PC-9 (cell line): Measurements from ENCODE around the gene PDK4. TPM values are rescaled to one million over a fixed set of nuclear protein-coding genes. Genes with fewer than 3 reads are reported as not detected.

ENCODE experiments used
- BruUV-seq: library from RNA; stranded (reverse); fragments of 400-500 nt; replicated peaks from 2 replicates; lab custom pipeline; 2021; lab: Mats Ljungman, UMichigan
- CTCF ChIA-PET: fragments of 300-600 bp; sonication (Branson Sonifier 250); formaldehyde crosslinking; loops from one replicate; lab custom pipeline; 2022; ENCODE audit warnings: antibody characterized with exemption; lab: Charles Lee
- POLR2A ChIA-PET: fragments of 300-600 bp; sonication (Branson Sonifier 250); formaldehyde crosslinking; loops from one replicate; lab custom pipeline; 2022; ENCODE audit warnings: antibody characterized with exemption; ENCODE audit not compliant: unreplicated experiment; lab: Charles Lee
- DNase-seq, 2 experiments: peaks; one replicate each; pipeline versions ENCODE4 v3.0.0 to v3.0.0-alpha.2; 2015 to 2022; ENCODE audit warnings: mixed read lengths in 1 of 2
- H2AFZ ChIP-seq: fragments of 200-600 bp; sonication (generic); 2 replicates; pipeline ENCODE4 v1.8.1; 2017; ENCODE audit warnings: antibody characterized with exemption
- H3F3A ChIP-seq: fragments of 200-600 bp; sonication (generic); 2 replicates; pipeline ENCODE4 v1.8.1; 2017; ENCODE audit warnings: antibody characterized with exemption, mild to moderate bottlenecking, low read depth; ENCODE audit not compliant: insufficient read depth
- H3K27ac ChIP-seq: fragments of 200-600 bp; sonication (generic); 2 replicates; pipeline ENCODE4 v1.6.1; 2016; ENCODE audit warnings: mixed run types
- H3K27me3 ChIP-seq: fragments of 200-600 bp; sonication (generic); 2 replicates; pipeline ENCODE4 v1.6.1; 2016; ENCODE audit warnings: low read depth, mixed run types; ENCODE audit not compliant: insufficient read depth
- H3K36me3 ChIP-seq: fragments of 200-600 bp; sonication (generic); 2 replicates; pipeline ENCODE4 v1.6.1; 2016; ENCODE audit warnings: low read depth, mixed run types
- H3K4me1 ChIP-seq: fragments of 200-600 bp; sonication (generic); replicated peaks from 2 replicates; pipeline ENCODE4 v1.6.1; 2016; ENCODE audit warnings: mixed run types; ENCODE audit not compliant: insufficient read depth
- H3K4me2 ChIP-seq: fragments of 200-600 bp; sonication (generic); 2 replicates; pipeline ENCODE4 v1.6.1; 2017; ENCODE audit warnings: mixed run types
- H3K4me3 ChIP-seq: fragments of 200-600 bp; sonication (generic); 2 replicates; pipeline ENCODE4 v1.6.1; 2016; ENCODE audit warnings: mixed run types
- H3K79me2 ChIP-seq: fragments of 200-600 bp; sonication (generic); 2 replicates; pipeline ENCODE4 v1.6.1; 2017; ENCODE audit warnings: low read depth, mixed run types
- H3K9me2 ChIP-seq: fragments of 200-600 bp; sonication (generic); 2 replicates; pipeline ENCODE4 v1.8.1; 2017; ENCODE audit warnings: mild to moderate bottlenecking; ENCODE audit not compliant: insufficient read depth
- H3K9me3 ChIP-seq: fragments of 200-600 bp; sonication (generic); 2 replicates; pipeline ENCODE4 v1.8.1; 2016; ENCODE audit warnings: low read depth; ENCODE audit not compliant: insufficient read depth
- H4K20me1 ChIP-seq: fragments of 200-600 bp; sonication (generic); 2 replicates; pipeline ENCODE4 v1.8.1; 2017; ENCODE audit not compliant: insufficient read depth
- EZH2 ChIP-seq: fragments of 200-600 bp; sonication (generic); IDR thresholded peaks from 2 replicates; pipeline ENCODE4 v1.8.0; 2017; ENCODE audit warnings: antibody characterized with exemption, low read depth
- intact Hi-C: fragments of 100-400 bp; cut with micrococcal nuclease; formaldehyde crosslinking; loops from one replicate; pipeline ENCODE4 v1.10.0; 2022; ENCODE audit not compliant: unreplicated experiment
- total RNA-seq: library from RNA; stranded (reverse); gene quantifications from 2 replicates; pipeline ENCODE4 v1.2.3, GENCODE V29; 2021
- TF ChIP-seq, protein P1 (sequence below): fragments of 200-600 bp; sonication (generic); conservative IDR thresholded peaks from 2 replicates; pipeline ENCODE4 v1.6.1; 2017; ENCODE audit warnings: mixed run types, antibody characterized with exemption, mild to moderate bottlenecking, moderate library complexity

Gene PDK4
- total RNA-seq, 1 experiment from 2014 or later, result 4.8 TPM

DNA sequence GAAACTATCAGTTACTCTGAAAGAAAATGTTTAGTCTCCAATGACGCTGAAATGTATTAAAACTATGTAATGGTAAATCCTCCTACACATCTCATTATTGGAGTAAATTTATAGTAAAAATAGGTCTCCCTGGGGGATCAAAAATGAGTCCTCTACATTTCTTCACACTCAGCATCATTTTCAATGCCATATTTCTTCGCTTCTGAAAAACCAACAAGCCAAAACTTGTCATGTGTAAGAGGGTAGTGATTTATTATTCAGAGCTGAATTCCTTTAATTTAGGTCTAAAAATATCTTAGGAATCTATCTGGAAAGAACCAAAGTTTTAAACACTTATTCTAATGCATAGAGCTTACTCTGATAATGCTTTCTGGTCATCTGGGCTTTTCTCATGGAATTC is 3.0 kb downstream of the PDK4 start:
- TF ChIP-seq EZH2, result no peak
- TF ChIP-seq, protein P1, sequence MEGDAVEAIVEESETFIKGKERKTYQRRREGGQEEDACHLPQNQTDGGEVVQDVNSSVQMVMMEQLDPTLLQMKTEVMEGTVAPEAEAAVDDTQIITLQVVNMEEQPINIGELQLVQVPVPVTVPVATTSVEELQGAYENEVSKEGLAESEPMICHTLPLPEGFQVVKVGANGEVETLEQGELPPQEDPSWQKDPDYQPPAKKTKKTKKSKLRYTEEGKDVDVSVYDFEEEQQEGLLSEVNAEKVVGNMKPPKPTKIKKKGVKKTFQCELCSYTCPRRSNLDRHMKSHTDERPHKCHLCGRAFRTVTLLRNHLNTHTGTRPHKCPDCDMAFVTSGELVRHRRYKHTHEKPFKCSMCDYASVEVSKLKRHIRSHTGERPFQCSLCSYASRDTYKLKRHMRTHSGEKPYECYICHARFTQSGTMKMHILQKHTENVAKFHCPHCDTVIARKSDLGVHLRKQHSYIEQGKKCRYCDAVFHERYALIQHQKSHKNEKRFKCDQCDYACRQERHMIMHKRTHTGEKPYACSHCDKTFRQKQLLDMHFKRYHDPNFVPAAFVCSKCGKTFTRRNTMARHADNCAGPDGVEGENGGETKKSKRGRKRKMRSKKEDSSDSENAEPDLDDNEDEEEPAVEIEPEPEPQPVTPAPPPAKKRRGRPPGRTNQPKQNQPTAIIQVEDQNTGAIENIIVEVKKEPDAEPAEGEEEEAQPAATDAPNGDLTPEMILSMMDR, result no peak
- no peak overlapping the region for H3K27ac ChIP-seq
- no peaks in the 10 kb centered on the region for H3K9me2 ChIP-seq
- intact Hi-C loops, result no loop called here
- H4K20me1 ChIP-seq, result no peaks in the 10 kb centered on the region
- H3K36me3 ChIP-seq, result peaks cover 7% of the 10 kb centered on the region; the same call in 1 of the 2 replicates
- no peak overlapping the region for H2AFZ ChIP-seq
- H3K4me2 ChIP-seq, result no peak overlapping the region
- H3K79me2 ChIP-seq, result no peaks in the 10 kb centered on the region
- peaks cover 13% of the 10 kb centered on the region for H3K4me1 ChIP-seq
- no peak for DNase-seq
- no TSS peak for BruUV-seq
- no peaks in the 10 kb centered on the region for H3K9me3 ChIP-seq
- peaks cover 4% of the 10 kb centered on the region; the same call in 1 of the 2 replicates for H3F3A ChIP-seq
- no peaks in the 10 kb centered on the region for H3K27me3 ChIP-seq
- no peak overlapping the region for H3K4me3 ChIP-seq
- POLR2A ChIA-PET, result interaction anchor here (0.6 kb wide), 1 partner anchor 447 kb away, joined by 3 read pairs; no protein-coding TSS in a partner anchor
- CTCF ChIA-PET, result no interaction called here

DNA sequence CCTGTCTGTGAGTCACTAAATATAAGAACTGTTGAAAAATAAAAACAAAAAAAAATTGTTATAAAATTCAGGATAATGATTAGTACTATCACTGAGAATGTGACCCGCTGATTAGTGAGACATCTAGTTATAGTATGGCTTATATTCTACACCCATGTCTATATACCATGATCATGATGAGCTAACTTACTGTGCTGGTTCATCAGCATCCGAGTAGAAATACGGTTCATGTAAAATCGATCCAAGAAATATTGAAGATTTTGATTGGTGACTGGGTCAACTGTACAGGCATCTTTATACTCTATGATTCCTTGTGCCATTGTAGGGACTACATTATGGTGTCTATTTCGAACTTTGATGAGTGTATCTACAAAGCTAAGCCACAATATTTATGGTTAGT is 3.7 kb downstream of the PDK4 start:
- H3K4me1 ChIP-seq, result peaks cover 13% of the 10 kb centered on the region
- intact Hi-C loops, result no loop called here
- no TSS peak for BruUV-seq
- TF ChIP-seq, protein P1, result no peak
- no peak for TF ChIP-seq EZH2
- H3K9me3 ChIP-seq, result no peaks in the 10 kb centered on the region
- peaks cover 7% of the 10 kb centered on the region; the same call in 1 of the 2 replicates for H3K36me3 ChIP-seq
- no peaks in the 10 kb centered on the region for H4K20me1 ChIP-seq
- no peaks in the 10 kb centered on the region for H3K79me2 ChIP-seq
- H3K9me2 ChIP-seq, result no peaks in the 10 kb centered on the region
- H3F3A ChIP-seq, result peaks cover 4% of the 10 kb centered on the region; the same call in 1 of the 2 replicates
- DNase-seq, result no peak
- no peak overlapping the region for H3K4me2 ChIP-seq
- no peak overlapping the region for H3K4me3 ChIP-seq
- H2AFZ ChIP-seq, result no peak overlapping the region
- POLR2A ChIA-PET, result no interaction called here
- no peaks in the 10 kb centered on the region for H3K27me3 ChIP-seq
- CTCF ChIA-PET, result no interaction called here
- no peak overlapping the region for H3K27ac ChIP-seq

DNA sequence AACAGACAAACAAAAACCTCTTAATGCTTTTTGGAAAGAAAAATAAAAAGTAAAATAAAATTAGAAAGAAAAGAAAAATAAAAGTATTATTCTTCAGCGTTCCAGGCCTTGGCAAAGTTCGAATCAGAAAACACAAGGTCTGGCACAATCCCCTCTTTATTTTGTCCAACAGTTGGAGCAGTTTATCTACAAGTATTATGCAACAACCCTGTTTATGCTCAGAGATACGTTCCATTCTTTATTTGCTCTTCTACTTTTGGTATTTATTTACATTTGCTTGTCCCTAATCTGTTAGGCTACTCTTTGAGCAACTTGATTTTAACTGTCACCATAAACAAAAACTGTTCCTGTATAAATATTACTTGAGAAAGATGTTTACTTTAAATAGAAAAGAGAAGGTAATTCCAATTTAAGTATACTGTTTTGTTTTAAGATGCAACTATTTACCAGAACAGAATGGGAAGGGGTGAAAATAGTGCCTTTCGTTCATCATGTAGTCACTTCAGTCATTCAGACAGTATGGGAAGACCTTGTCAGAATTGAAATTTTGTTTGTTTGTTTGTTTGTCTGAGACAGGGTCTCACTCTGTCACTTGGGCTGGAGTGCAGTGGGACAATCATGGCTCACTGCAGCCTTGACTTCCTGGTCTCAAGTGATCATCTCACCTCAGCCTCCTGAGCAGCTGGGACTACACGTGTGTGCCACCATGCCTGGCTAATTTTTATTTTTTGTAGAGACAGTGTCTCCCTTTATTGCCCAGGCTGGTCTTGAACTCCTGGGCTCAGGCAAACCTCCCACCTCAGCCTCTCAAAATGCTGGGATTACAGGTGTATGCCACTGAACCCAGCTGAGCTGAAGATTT is 5.7 kb downstream of the PDK4 start:
- no peaks in the 10 kb centered on the region for H3K27me3 ChIP-seq
- no peaks in the 10 kb centered on the region for H4K20me1 ChIP-seq
- intact Hi-C loops, result no loop called here
- no peak for DNase-seq
- no peak overlapping the region for H3K27ac ChIP-seq
- H3K79me2 ChIP-seq, result no peaks in the 10 kb centered on the region
- H3K4me2 ChIP-seq, result no peak overlapping the region
- TF ChIP-seq, protein P1, result no peak
- TF ChIP-seq EZH2, result no peak
- POLR2A ChIA-PET, result no interaction called here
- peaks cover 4% of the 10 kb centered on the region for H3K4me1 ChIP-seq
- peaks cover 4% of the 10 kb centered on the region; the same call in 1 of the 2 replicates for H3F3A ChIP-seq
- BruUV-seq, result no TSS peak
- H3K9me3 ChIP-seq, result no peaks in the 10 kb centered on the region
- H2AFZ ChIP-seq, result no peak overlapping the region
- H3K9me2 ChIP-seq, result no peaks in the 10 kb centered on the region
- peaks cover 7% of the 10 kb centered on the region; the same call in 1 of the 2 replicates for H3K36me3 ChIP-seq
- CTCF ChIA-PET, result no interaction called here
- no peak overlapping the region for H3K4me3 ChIP-seq
